MCF 10A (cell line): ENCODE data around the gene GPR37L1. TPM values are rescaled to one million over a fixed set of nuclear protein-coding genes. Genes with fewer than 3 reads are reported as not detected.

Source experiments
- BruUV-seq: library from RNA; stranded (reverse); fragments of 400-500 nt; replicated peaks from 2 replicates; lab custom pipeline; 2021; lab: Mats Ljungman, UMichigan
- CTCF ChIA-PET: fragments of 300-600 bp; sonication (Branson Sonifier 250); formaldehyde crosslinking; extraction: SDS; loops from one replicate; lab custom pipeline; 2021; ENCODE audit warnings: antibody characterized with exemption, inconsistent platforms; lab: Yijun Ruan, JAX
- POLR2A ChIA-PET: fragments of 300-600, 350-650 bp; sonication (Branson Sonifier 250); formaldehyde crosslinking; extraction: SDS; loops from one replicate; lab custom pipeline; 2020; ENCODE audit warnings: antibody characterized with exemption, inconsistent platforms; lab: Yijun Ruan, JAX
- DNase-seq: peaks from one replicate; pipeline ENCODE4 v3.0.0-alpha.2; 2018; ENCODE audit not compliant: unreplicated experiment
- H3K27ac Mint-ChIP-seq: one replicate; pipeline ENCODE4 v1.8.0; 2022; ENCODE audit warnings: mild to moderate bottlenecking, low read depth, mixed read lengths; ENCODE audit not compliant: unreplicated experiment
- H3K27me3 Mint-ChIP-seq: one replicate; pipeline ENCODE4 v1.8.0; 2022; ENCODE audit warnings: mixed read lengths; ENCODE audit not compliant: insufficient read depth, unreplicated experiment
- H3K36me3 Mint-ChIP-seq: one replicate; pipeline ENCODE4 v1.8.0; 2022; ENCODE audit warnings: mild to moderate bottlenecking, moderate library complexity, mixed read lengths; ENCODE audit not compliant: insufficient read depth, unreplicated experiment
- H3K4me1 Mint-ChIP-seq: one replicate; pipeline ENCODE4 v1.8.0; 2022; ENCODE audit warnings: mixed read lengths; ENCODE audit not compliant: insufficient read depth, unreplicated experiment
- H3K4me3 Mint-ChIP-seq: one replicate; pipeline ENCODE4 v1.8.0; 2022; ENCODE audit warnings: mild to moderate bottlenecking, moderate library complexity, mixed read lengths; ENCODE audit not compliant: unreplicated experiment
- H3K9me3 Mint-ChIP-seq: one replicate; pipeline ENCODE4 v1.8.0; 2022; ENCODE audit warnings: mixed read lengths; ENCODE audit not compliant: unreplicated experiment
- intact Hi-C: fragments of 100-400 bp; cut with micrococcal nuclease; formaldehyde crosslinking; loops from 2 replicates; pipeline ENCODE4 v1.14.1; 2022
- total RNA-seq: library from RNA; stranded (reverse); gene quantifications from 2 replicates; pipeline ENCODE4 v1.2.3, GENCODE V29; 2022
- TF ChIP-seq, protein P1 (sequence below): fragments of 200-600 bp; IDR thresholded peaks from one replicate; pipeline ENCODE4 v1.8.0; 2022; ENCODE audit warnings: antibody characterized with exemption, mild to moderate bottlenecking; ENCODE audit not compliant: unreplicated experiment

Gene GPR37L1
- total RNA-seq, 1 experiment from 2014 or later, result not detected

DNA sequence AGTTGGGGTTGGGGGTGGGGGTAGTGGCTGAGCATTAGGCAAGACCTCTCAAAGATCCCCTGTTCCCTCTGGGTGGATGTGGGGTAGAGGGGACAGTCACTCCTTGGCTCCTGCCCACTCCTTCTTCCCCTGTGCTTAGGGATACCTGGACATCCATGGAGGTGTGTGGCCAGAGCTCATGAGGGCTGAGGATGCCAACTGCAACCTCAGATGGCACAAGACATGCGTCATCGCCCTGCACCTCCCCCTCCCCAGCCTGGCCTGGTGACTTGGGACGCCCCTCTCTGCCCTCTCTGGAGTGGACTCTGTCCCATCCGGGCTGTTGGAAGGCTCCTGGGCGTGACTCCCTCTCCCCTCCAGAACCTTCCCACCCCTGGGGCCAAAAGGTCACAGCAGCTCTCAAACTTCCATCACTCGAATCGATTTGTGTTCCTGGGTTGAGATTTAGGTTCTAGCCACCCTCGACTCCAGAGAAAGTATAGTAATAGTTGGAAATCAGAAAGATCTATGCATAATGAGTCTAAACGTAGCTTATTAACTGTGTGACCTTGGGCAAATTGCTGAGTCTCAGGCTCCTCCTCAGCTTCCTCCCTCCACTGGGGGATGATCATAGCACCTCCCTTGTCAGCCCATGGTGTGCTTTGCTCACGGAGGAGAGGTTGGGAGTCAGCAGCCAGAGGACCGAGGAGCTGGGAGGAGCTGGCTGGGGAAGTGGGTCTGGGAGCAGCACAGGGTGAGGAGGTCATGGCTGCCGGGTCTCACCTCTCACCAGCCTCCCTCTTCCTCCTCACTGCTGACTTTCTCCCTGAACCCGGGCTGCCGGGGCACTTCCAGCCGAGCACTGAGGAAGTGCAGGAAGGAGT is 39.9 kb downstream of the GPR37L1 start:
- peaks cover 6% of the 10 kb centered on the region for H3K36me3 Mint-ChIP-seq
- ChIA-PET POLR2A (interaction anchor here (0.6 to 0.9 kb wide), 2 partner anchors 19 to 256 kb away, joined by 3 read pairs; no protein-coding TSS in a partner anchor), CTCF (interaction anchor here (0.6 to 4.5 kb wide), 10 partner anchors 8 to 180 kb away, joined by 3 to 18 read pairs (median 5); no protein-coding TSS in a partner anchor)
- no peak for DNase-seq
- H3K4me1 Mint-ChIP-seq, result peaks cover 7% of the 10 kb centered on the region
- H3K4me3 Mint-ChIP-seq, result no peak overlapping the region
- intact Hi-C loops, result no loop called here
- no peak overlapping the region for H3K27ac Mint-ChIP-seq
- TF ChIP-seq, protein P1, sequence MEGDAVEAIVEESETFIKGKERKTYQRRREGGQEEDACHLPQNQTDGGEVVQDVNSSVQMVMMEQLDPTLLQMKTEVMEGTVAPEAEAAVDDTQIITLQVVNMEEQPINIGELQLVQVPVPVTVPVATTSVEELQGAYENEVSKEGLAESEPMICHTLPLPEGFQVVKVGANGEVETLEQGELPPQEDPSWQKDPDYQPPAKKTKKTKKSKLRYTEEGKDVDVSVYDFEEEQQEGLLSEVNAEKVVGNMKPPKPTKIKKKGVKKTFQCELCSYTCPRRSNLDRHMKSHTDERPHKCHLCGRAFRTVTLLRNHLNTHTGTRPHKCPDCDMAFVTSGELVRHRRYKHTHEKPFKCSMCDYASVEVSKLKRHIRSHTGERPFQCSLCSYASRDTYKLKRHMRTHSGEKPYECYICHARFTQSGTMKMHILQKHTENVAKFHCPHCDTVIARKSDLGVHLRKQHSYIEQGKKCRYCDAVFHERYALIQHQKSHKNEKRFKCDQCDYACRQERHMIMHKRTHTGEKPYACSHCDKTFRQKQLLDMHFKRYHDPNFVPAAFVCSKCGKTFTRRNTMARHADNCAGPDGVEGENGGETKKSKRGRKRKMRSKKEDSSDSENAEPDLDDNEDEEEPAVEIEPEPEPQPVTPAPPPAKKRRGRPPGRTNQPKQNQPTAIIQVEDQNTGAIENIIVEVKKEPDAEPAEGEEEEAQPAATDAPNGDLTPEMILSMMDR, result no peak
- BruUV-seq, result no TSS peak
- H3K27me3 Mint-ChIP-seq, result peaks cover 11% of the 10 kb centered on the region
- no peaks in the 10 kb centered on the region for H3K9me3 Mint-ChIP-seq

DNA sequence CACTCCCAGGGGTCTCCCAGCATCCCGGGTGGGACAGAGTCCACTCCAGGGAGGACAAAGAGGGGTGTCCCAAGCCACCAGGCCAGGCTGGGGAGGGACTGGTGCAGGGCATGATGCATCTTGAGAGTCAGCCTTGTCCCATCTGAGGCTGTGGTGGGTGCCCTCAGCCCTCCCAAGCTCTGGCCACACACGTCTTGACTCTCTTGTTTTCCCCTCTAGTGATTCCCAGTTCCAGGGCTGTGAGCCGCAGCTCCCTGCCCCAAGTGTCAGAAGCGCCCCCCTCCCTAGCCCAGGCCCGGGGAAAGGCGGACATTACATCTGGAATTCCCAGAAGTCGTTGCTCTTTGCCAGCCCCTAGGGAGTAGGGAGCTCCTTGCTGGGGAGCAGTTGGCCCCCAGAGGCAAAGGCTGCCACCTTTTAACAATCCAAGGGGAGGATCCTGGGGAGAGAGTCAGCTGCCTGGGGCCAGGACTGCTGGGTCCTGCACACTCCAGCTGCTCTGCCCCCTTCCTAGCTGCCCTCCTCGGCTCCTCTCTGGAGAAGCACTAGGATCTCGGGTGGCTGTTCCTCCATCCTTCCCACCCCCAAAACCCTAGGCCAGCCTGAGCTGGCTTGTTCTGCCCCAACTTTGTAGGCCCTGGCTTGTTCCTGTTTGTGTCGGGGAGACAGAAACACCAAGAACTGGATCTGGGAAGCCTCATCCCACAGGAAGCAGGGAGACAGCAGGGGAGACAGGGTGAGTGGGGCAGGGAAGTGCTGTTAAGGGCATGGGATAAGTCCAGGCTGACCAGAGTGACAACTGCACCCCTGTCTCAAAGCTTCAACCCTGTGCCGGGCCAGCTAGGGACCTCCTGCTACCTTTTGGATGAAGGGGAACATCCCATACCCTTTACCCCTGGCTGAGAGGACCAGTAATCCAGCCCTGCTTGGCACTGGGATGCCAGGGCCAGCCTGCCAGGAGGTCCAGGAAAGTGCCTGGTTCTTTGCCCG is 40.9 kb downstream of the GPR37L1 start:
- intact Hi-C loops, result no loop called here
- H3K4me1 Mint-ChIP-seq, result peaks cover 7% of the 10 kb centered on the region
- ChIA-PET CTCF (interaction anchor here (0.6 to 4.5 kb wide), 9 partner anchors 9 to 604 kb away, joined by 3 to 18 read pairs (median 5); no protein-coding TSS in a partner anchor), POLR2A (interaction anchor here (0.9 kb wide), 1 partner anchor 20 kb away, joined by 3 read pairs; no protein-coding TSS in a partner anchor)
- peaks cover 11% of the 10 kb centered on the region for H3K27me3 Mint-ChIP-seq
- no peak for DNase-seq
- no TSS peak for BruUV-seq
- no peak overlapping the region for H3K27ac Mint-ChIP-seq
- H3K4me3 Mint-ChIP-seq, result no peak overlapping the region
- H3K9me3 Mint-ChIP-seq, result no peaks in the 10 kb centered on the region
- peaks cover 6% of the 10 kb centered on the region for H3K36me3 Mint-ChIP-seq
- TF ChIP-seq, protein P1, result no peak

DNA sequence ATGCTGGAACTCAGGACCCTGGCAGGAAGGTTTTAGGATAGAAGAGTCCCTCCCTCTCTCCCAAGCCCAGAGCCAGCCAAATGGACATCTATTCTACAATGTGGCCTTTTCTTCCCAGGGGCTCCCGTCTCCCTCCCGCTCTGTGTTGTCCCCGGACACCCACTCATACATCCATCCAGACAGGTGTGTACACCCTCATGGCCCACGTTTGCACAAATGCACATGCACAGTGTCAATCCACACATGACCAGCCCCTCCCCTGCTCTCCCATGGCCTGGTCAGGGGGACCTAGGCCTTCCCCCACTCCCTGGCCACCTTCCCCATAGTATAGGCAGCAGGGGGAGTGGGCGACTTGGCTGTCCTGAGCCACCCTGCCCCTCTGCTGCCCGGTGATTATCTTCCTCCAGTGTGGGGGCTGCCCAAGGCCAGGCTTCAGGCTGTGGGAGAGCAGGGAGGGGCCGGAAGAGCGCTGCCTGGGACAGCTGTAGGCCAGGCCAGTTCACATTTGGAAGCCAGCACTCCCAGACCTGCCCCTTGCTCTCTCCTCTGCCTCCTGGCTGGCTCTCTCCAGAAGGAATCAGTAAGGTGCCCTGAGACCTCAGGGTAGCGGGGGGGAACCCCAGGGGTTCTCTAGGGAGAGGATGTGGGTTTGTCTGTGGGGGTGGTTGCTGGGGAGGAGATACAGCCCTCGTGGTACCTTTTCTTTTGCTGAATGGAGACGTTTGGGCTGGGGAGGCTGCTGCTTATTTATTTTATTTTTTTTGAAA is 41.7 kb downstream of the GPR37L1 start:
- CTCF ChIA-PET, result interaction anchor here (0.6 to 4.5 kb wide), 7 partner anchors 10 to 149 kb away, joined by 3 to 18 read pairs (median 5); no protein-coding TSS in a partner anchor
- Mint-ChIP-seq H3K27ac (no peak overlapping the region), H3K36me3 (peaks cover 6% of the 10 kb centered on the region), H3K9me3 (no peaks in the 10 kb centered on the region), H3K4me1 (peaks cover 7% of the 10 kb centered on the region), H3K4me3 (no peak overlapping the region), H3K27me3 (peaks cover 11% of the 10 kb centered on the region)
- no TSS peak for BruUV-seq
- TF ChIP-seq, protein P1, result no peak
- POLR2A ChIA-PET, result no interaction called here
- intact Hi-C loops, result no loop called here
- DNase-seq, result no peak
